GM23338 (cell line): ENCODE measurements around the gene ANO1. TPM values are rescaled to one million over a fixed set of nuclear protein-coding genes. Genes with fewer than 3 reads are reported as not detected.

Source experiments
- ATAC-seq: fragments of 200-7000 bp; cut with Tn5 transposase; 3 replicates; pipeline ENCODE4 v1.9.1; 2020
- DNase-seq: peaks from one replicate; pipeline ENCODE4 v3.0.0-alpha.2; 2015; ENCODE audit warnings: low spot score
- H2AFZ ChIP-seq: fragments of 200-600 bp; sonication (generic); 2 replicates; pipeline ENCODE4 v1.8.0; 2016; ENCODE audit warnings: antibody characterized with exemption, mild to moderate bottlenecking, moderate library complexity
- H3F3A ChIP-seq: fragments of 200-600 bp; sonication (generic); replicated peaks from 2 replicates; pipeline ENCODE4 v1.8.0; 2017; ENCODE audit warnings: antibody characterized with exemption, mixed run types, low read depth
- H3K27ac ChIP-seq: fragments of 200-600 bp; sonication (generic); 2 replicates; pipeline ENCODE4 v1.6.1; 2016; ENCODE audit warnings: low read depth
- H3K27me3 ChIP-seq: fragments of 200-600 bp; sonication (generic); 2 replicates; pipeline ENCODE4 v1.8.0; 2016; ENCODE audit warnings: mild to moderate bottlenecking, mixed run types, moderate library complexity; ENCODE audit not compliant: insufficient read depth
- H3K36me3 ChIP-seq: fragments of 200-600 bp; sonication (generic); 2 replicates; pipeline ENCODE4 v1.8.0; 2016; ENCODE audit warnings: mild to moderate bottlenecking; ENCODE audit not compliant: insufficient read depth
- H3K4me1 ChIP-seq: fragments of 200-600 bp; sonication (generic); 2 replicates; pipeline ENCODE4 v1.8.0; 2016; ENCODE audit warnings: mild to moderate bottlenecking, moderate library complexity; ENCODE audit not compliant: insufficient read depth
- H3K4me2 ChIP-seq: fragments of 200-600 bp; sonication (generic); 2 replicates; pipeline ENCODE4 v1.7.1; 2017; ENCODE audit warnings: mixed run types
- H3K4me3 ChIP-seq: fragments of 200-600 bp; sonication (generic); 2 replicates; pipeline ENCODE4 v1.6.1; 2016; ENCODE audit warnings: mixed run types
- H3K79me2 ChIP-seq: fragments of 200-600 bp; sonication (generic); replicated peaks from 2 replicates; pipeline ENCODE4 v1.8.0; 2017; ENCODE audit warnings: mild to moderate bottlenecking; ENCODE audit not compliant: insufficient read depth
- H3K9me2 ChIP-seq: fragments of 200-600 bp; sonication (generic); 2 replicates; pipeline ENCODE4 v1.8.0; 2017; ENCODE audit not compliant: insufficient read depth
- H4K20me1 ChIP-seq: fragments of 200-600 bp; sonication (generic); replicated peaks from 2 replicates; pipeline ENCODE4 v1.8.0; 2017; ENCODE audit warnings: mild to moderate bottlenecking; ENCODE audit not compliant: insufficient read depth
- H3K27ac Mint-ChIP-seq: 2 replicates; pipeline ENCODE4 v1.8.0; 2020; ENCODE audit warnings: inconsistent platforms, mild to moderate bottlenecking, moderate library complexity, mixed read lengths
- H3K27me3 Mint-ChIP-seq: 3 replicates; pipeline ENCODE4 v1.8.0; 2022; ENCODE audit warnings: low read depth, mild to moderate bottlenecking, moderate library complexity, mixed read lengths, inconsistent platforms; ENCODE audit not compliant: insufficient read depth, poor library complexity
- H3K36me3 Mint-ChIP-seq: 3 replicates; pipeline ENCODE4 v1.8.0; 2021; ENCODE audit warnings: low read depth, mild to moderate bottlenecking, inconsistent platforms, moderate library complexity, mixed read lengths
- H3K4me1 Mint-ChIP-seq: 3 replicates; pipeline ENCODE4 v1.8.0; 2020; ENCODE audit warnings: mild to moderate bottlenecking, inconsistent platforms, mixed read lengths
- H3K4me3 Mint-ChIP-seq: 3 replicates; pipeline ENCODE4 v1.8.0; 2021; ENCODE audit warnings: moderate library complexity, mild to moderate bottlenecking, inconsistent platforms, mixed read lengths
- H3K9me3 Mint-ChIP-seq: 3 replicates; pipeline ENCODE4 v1.8.0; 2020; ENCODE audit warnings: moderate library complexity, mild to moderate bottlenecking, inconsistent platforms, mixed read lengths
- CREB1 ChIP-seq: fragments of 250-450 bp; sonication (Bioruptor Pico); IDR thresholded peaks from 2 replicates; pipeline ENCODE4 v1.5.0; 2020; ENCODE audit warnings: low read depth, mild to moderate bottlenecking, moderate library complexity
- CTCF ChIP-seq, 2 experiments: fragments of 200-600 bp in 1 of 2; sonication (generic) in 1 of 2; conservative IDR thresholded peaks; 2 replicates each; pipeline versions ENCODE4 v1.5.1 to v1.6.1; 2016 to 2017; ENCODE audit warnings: antibody characterized with exemption in 2 of 2, low read depth in 2 of 2, mild to moderate bottlenecking in 2 of 2, moderate library complexity in 1 of 2
- EZH2 ChIP-seq: fragments of 200-600 bp; sonication (generic); IDR thresholded peaks from one replicate; pipeline ENCODE4 v1.8.0; 2017; ENCODE audit warnings: antibody characterized with exemption, mild to moderate bottlenecking, low read depth; ENCODE audit not compliant: unreplicated experiment
- EZH2phosphoT487 ChIP-seq: fragments of 200-600 bp; sonication (generic); IDR thresholded peaks from one replicate; pipeline ENCODE4 v1.8.1; 2018; ENCODE audit warnings: antibody characterized with exemption; ENCODE audit not compliant: unreplicated experiment
- JUNB ChIP-seq: IDR thresholded peaks from one replicate; pipeline ENCODE4 v1.6.1; 2016; ENCODE audit warnings: antibody characterized with exemption; ENCODE audit not compliant: unreplicated experiment
- POLR2AphosphoS5 ChIP-seq: IDR thresholded peaks from 2 replicates; pipeline ENCODE4 v1.6.1; 2016; ENCODE audit warnings: antibody characterized with exemption, low read depth
- STAT1 ChIP-seq: IDR thresholded peaks from one replicate; pipeline ENCODE4 v1.6.1; 2016; ENCODE audit warnings: antibody characterized with exemption; ENCODE audit not compliant: unreplicated experiment
- ZNF114 ChIP-seq: fragments of 250-450 bp; sonication (Bioruptor Pico); IDR thresholded peaks from 2 replicates; pipeline ENCODE4 v1.5.0; 2020; ENCODE audit warnings: mild to moderate bottlenecking, moderate library complexity
- ZNF331 ChIP-seq: fragments of 250-450 bp; sonication (Bioruptor Pico); IDR thresholded peaks from 2 replicates; pipeline ENCODE4 v1.5.0; 2020; ENCODE audit warnings: low read depth, mild to moderate bottlenecking, moderate library complexity
- polyA plus RNA-seq: library from polyadenylated mRNA; unstranded; fragments of >200 nt; fragmentation: Nextera tagmentation; extraction: Ambion mirVana; gene quantifications from 2 replicates; pipeline ENCODE4 v1.2.1, GENCODE V29; 2016
- total RNA-seq: library from RNA; depleted of rRNA; stranded (reverse); fragments of >200 nt; shearing (Covaris generic); gene quantifications from 2 replicates; pipeline ENCODE4 v1.2.3, GENCODE V29; 2014
- TF ChIP-seq, protein P1 (sequence below): fragments of 250-450 bp; sonication (Bioruptor Pico); IDR thresholded peaks from 2 replicates; pipeline ENCODE4 v1.5.0; 2020; ENCODE audit warnings: mild to moderate bottlenecking, moderate library complexity
- TF ChIP-seq, protein P2 (sequence below): IDR thresholded peaks from one replicate; pipeline ENCODE4 v1.6.1; 2018; ENCODE audit warnings: antibody characterized with exemption; ENCODE audit not compliant: unreplicated experiment
- TF ChIP-seq, protein P3 (sequence below): IDR thresholded peaks from 2 replicates; pipeline ENCODE4 v1.6.1; 2016; ENCODE audit warnings: antibody characterized with exemption

The ANO1 gene
- total and polyA plus RNA-seq, 2 experiments from 2014 or later: 1.4 to 3.4 TPM

DNA sequence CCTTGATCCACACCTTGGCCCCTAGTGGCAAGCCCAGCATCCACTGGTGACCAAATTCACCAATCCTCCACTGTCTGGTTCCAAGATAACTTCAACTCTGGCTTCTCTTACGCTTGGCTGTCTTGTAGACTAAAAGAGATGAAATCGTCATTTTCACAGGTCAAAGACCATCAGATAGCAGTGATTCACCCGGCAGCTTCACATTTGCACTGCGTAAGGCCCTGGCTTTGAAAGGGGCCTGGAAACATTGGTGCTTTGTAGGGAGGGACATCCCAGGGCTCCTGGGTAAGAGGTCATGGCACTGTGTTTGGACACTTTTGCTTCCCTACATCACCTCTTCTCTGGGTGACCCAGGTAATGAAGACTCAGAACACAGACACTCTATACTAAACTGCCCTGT lies 94.9 kb downstream of the ANO1 start (continued):
- TF ChIP-seq, protein P1, sequence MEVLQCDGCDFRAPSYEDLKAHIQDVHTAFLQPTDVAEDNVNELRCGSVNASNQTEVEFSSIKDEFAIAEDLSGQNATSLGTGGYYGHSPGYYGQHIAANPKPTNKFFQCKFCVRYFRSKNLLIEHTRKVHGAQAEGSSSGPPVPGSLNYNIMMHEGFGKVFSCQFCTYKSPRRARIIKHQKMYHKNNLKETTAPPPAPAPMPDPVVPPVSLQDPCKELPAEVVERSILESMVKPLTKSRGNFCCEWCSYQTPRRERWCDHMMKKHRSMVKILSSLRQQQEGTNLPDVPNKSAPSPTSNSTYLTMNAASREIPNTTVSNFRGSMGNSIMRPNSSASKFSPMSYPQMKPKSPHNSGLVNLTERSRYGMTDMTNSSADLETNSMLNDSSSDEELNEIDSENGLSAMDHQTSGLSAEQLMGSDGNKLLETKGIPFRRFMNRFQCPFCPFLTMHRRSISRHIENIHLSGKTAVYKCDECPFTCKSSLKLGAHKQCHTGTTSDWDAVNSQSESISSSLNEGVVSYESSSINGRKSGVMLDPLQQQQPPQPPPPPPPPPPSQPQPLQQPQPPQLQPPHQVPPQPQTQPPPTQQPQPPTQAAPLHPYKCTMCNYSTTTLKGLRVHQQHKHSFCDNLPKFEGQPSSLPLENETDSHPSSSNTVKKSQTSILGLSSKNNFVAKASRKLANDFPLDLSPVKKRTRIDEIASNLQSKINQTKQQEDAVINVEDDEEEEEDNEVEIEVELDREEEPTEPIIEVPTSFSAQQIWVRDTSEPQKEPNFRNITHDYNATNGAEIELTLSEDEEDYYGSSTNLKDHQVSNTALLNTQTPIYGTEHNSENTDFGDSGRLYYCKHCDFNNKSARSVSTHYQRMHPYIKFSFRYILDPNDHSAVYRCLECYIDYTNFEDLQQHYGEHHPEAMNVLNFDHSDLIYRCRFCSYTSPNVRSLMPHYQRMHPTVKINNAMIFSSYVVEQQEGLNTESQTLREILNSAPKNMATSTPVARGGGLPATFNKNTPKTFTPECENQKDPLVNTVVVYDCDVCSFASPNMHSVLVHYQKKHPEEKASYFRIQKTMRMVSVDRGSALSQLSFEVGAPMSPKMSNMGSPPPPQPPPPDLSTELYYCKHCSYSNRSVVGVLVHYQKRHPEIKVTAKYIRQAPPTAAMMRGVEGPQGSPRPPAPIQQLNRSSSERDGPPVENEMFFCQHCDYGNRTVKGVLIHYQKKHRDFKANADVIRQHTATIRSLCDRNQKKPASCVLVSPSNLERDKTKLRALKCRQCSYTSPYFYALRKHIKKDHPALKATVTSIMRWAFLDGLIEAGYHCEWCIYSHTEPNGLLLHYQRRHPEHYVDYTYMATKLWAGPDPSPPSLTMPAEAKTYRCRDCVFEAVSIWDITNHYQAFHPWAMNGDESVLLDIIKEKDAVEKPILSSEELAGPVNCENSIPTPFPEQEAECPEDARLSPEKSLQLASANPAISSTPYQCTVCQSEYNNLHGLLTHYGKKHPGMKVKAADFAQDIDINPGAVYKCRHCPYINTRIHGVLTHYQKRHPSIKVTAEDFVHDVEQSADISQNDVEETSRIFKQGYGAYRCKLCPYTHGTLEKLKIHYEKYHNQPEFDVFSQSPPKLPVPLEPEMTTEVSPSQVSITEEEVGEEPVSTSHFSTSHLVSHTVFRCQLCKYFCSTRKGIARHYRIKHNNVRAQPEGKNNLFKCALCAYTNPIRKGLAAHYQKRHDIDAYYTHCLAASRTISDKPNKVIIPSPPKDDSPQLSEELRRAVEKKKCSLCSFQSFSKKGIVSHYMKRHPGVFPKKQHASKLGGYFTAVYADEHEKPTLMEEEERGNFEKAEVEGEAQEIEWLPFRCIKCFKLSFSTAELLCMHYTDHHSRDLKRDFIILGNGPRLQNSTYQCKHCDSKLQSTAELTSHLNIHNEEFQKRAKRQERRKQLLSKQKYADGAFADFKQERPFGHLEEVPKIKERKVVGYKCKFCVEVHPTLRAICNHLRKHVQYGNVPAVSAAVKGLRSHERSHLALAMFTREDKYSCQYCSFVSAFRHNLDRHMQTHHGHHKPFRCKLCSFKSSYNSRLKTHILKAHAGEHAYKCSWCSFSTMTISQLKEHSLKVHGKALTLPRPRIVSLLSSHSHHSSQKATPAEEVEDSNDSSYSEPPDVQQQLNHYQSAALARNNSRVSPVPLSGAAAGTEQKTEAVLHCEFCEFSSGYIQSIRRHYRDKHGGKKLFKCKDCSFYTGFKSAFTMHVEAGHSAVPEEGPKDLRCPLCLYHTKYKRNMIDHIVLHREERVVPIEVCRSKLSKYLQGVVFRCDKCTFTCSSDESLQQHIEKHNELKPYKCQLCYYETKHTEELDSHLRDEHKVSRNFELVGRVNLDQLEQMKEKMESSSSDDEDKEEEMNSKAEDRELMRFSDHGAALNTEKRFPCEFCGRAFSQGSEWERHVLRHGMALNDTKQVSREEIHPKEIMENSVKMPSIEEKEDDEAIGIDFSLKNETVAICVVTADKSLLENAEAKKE (CRISPR knock-in tag): no peak

DNA sequence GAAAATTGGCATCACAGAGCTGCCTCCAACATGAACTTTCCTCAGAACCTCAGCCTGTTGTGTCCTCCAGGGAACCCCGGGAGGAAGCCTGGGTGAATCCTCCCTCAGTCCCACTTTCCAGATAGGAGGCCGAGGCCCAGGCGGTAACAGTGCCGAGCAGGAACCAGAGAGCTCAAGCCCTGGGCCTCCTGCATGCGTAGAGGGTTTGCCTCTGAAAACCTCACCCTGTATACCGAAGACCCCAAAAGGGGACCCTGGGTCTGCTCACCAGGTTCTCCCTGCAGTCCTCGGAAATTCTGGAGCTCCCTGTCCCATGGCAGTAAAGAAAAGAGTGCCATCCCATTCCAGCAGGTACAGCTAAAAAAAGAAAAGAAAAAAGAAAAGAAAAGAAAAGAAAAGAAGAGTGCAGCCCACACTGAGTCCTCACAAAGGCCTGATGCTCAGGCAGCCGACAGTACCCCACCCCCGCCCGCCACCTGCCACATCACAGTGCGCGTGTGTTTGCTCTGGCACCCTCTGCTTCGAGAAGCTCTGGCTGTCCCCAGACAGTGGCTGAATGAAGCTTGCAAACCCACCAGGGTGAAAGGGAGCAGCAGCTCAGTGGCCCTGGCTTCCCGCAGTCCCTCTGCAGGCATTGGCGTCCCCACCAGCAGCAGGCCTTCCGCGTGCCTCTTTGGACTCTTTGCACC lies 96.6 kb downstream of the ANO1 start:
- H3K27me3 Mint-ChIP-seq: peaks cover 5% of the 10 kb centered on the region
- H3K9me3 Mint-ChIP-seq: no peaks in the 10 kb centered on the region; the same call in 2 of the 3 replicates
- H3K4me3 ChIP-seq: no peak overlapping the region
- H3K9me2 ChIP-seq: no peaks in the 10 kb centered on the region
- no peaks in the 10 kb centered on the region for H3K27me3 ChIP-seq
- H3K36me3 Mint-ChIP-seq: no peaks in the 10 kb centered on the region
- no peak overlapping the region for H3K4me3 Mint-ChIP-seq
- peaks cover 18% of the 10 kb centered on the region for H3K4me1 Mint-ChIP-seq
- ATAC-seq (peak; percentile 62), DNase-seq (peak; percentile 38)
- H2AFZ ChIP-seq: peak overlapping the region; percentile 88
- H3F3A ChIP-seq: no peaks in the 10 kb centered on the region
- no peaks in the 10 kb centered on the region for H3K36me3 ChIP-seq
- H4K20me1 ChIP-seq: no peaks in the 10 kb centered on the region
- H3K27ac ChIP-seq: peak overlapping the region; percentile 66; the same call in 1 of the 2 replicates
- peaks cover 9% of the 10 kb centered on the region; the same call in 1 of the 2 replicates for H3K4me1 ChIP-seq
- no peak overlapping the region for H3K27ac Mint-ChIP-seq
- H3K4me2 ChIP-seq: no peak overlapping the region
- H3K79me2 ChIP-seq: no peaks in the 10 kb centered on the region
- TF ChIP-seq EZH2 (no peak), ZNF114 (no peak), CREB1 (CRISPR knock-in tag) (no peak), POLR2AphosphoS5 (no peak), JUNB (no peak), ZNF331 (CRISPR knock-in tag) (no peak), EZH2phosphoT487 (no peak), CTCF (conservative IDR thresholded peaks at IDR 0.05; ENCODE audit: low read depth in 2 of 2) (no peak), STAT1 (no peak)
- TF ChIP-seq, protein P2, sequence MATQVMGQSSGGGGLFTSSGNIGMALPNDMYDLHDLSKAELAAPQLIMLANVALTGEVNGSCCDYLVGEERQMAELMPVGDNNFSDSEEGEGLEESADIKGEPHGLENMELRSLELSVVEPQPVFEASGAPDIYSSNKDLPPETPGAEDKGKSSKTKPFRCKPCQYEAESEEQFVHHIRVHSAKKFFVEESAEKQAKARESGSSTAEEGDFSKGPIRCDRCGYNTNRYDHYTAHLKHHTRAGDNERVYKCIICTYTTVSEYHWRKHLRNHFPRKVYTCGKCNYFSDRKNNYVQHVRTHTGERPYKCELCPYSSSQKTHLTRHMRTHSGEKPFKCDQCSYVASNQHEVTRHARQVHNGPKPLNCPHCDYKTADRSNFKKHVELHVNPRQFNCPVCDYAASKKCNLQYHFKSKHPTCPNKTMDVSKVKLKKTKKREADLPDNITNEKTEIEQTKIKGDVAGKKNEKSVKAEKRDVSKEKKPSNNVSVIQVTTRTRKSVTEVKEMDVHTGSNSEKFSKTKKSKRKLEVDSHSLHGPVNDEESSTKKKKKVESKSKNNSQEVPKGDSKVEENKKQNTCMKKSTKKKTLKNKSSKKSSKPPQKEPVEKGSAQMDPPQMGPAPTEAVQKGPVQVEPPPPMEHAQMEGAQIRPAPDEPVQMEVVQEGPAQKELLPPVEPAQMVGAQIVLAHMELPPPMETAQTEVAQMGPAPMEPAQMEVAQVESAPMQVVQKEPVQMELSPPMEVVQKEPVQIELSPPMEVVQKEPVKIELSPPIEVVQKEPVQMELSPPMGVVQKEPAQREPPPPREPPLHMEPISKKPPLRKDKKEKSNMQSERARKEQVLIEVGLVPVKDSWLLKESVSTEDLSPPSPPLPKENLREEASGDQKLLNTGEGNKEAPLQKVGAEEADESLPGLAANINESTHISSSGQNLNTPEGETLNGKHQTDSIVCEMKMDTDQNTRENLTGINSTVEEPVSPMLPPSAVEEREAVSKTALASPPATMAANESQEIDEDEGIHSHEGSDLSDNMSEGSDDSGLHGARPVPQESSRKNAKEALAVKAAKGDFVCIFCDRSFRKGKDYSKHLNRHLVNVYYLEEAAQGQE: no peak
- TF ChIP-seq, protein P3, sequence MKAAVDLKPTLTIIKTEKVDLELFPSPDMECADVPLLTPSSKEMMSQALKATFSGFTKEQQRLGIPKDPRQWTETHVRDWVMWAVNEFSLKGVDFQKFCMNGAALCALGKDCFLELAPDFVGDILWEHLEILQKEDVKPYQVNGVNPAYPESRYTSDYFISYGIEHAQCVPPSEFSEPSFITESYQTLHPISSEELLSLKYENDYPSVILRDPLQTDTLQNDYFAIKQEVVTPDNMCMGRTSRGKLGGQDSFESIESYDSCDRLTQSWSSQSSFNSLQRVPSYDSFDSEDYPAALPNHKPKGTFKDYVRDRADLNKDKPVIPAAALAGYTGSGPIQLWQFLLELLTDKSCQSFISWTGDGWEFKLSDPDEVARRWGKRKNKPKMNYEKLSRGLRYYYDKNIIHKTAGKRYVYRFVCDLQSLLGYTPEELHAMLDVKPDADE: no peak
